OCI-LY1 (cell line): Measurements from ENCODE around the gene STX17.

Source experiments
- H2AFZ ChIP-seq: fragments of 200-600 bp; sonication (generic), shearing (Covaris generic); 2 replicates; pipeline ENCODE4 v1.6.0; 2014; ENCODE audit warnings: antibody characterized with exemption, mild to moderate bottlenecking, low read length
- H3F3A ChIP-seq: fragments of 200-600 bp; sonication (generic), shearing (Covaris generic); 2 replicates; pipeline ENCODE4 v1.6.0; 2014; ENCODE audit warnings: mild to moderate bottlenecking, antibody characterized with exemption, low read length, moderate library complexity; ENCODE audit not compliant: insufficient read depth
- H3K27ac ChIP-seq: fragments of 200-600 bp; sonication (generic); 2 replicates; pipeline ENCODE4 v1.5.1; 2014; ENCODE audit warnings: low read length, mixed run types, mild to moderate bottlenecking, low read depth; ENCODE audit not compliant: poor library complexity, severe bottlenecking
- H3K27me3 ChIP-seq: fragments of 200-600 bp; sonication (generic); 2 replicates; pipeline ENCODE4 v1.6.0; 2014; ENCODE audit warnings: antibody characterized with exemption, mild to moderate bottlenecking, low read length, moderate library complexity; ENCODE audit not compliant: insufficient read depth
- H3K36me3 ChIP-seq: fragments of 200-600 bp; sonication (generic); 2 replicates; pipeline ENCODE4 v1.6.1; 2014; ENCODE audit warnings: mild to moderate bottlenecking, antibody characterized with exemption, low read length, moderate library complexity, mixed read lengths; ENCODE audit not compliant: insufficient read depth
- H3K4me1 ChIP-seq: fragments of 200-600 bp; sonication (generic); 2 replicates; pipeline ENCODE4 v1.5.1; 2014; ENCODE audit warnings: mild to moderate bottlenecking, low read length, moderate library complexity; ENCODE audit not compliant: insufficient read depth, severe bottlenecking
- H3K4me2 ChIP-seq: fragments of 200-600 bp; sonication (generic), shearing (Covaris generic); 2 replicates; pipeline ENCODE4 v1.6.1; 2014; ENCODE audit warnings: low read length
- H3K4me3 ChIP-seq: fragments of 200-600 bp; sonication (generic); 2 replicates; pipeline ENCODE4 v1.5.1; 2014; ENCODE audit warnings: low read length, low read depth, mild to moderate bottlenecking, mixed read lengths; ENCODE audit not compliant: poor library complexity, severe bottlenecking
- H3K79me2 ChIP-seq: fragments of 200-600 bp; shearing (Covaris generic); 2 replicates; pipeline ENCODE4 v1.6.1; 2016; ENCODE audit warnings: mixed run types, low read length, mixed read lengths; ENCODE audit not compliant: insufficient read depth
- H3K9ac ChIP-seq: fragments of 200-600 bp; sonication (generic), shearing (Covaris generic); 2 replicates; pipeline ENCODE4 v1.6.1; 2014; ENCODE audit warnings: mild to moderate bottlenecking, low read length, mixed read lengths
- H3K9me2 ChIP-seq: fragments of 200-600 bp; sonication (generic), shearing (Covaris generic); 2 replicates; pipeline ENCODE4 v1.6.1; 2014; ENCODE audit warnings: low read depth, mild to moderate bottlenecking, low read length, mixed read lengths
- H3K9me3 ChIP-seq: fragments of 200-600 bp; shearing (Covaris generic); 2 replicates; pipeline ENCODE4 v1.6.1; 2014; ENCODE audit warnings: low read length, mixed read lengths
- H4K20me1 ChIP-seq: fragments of 200-600 bp; sonication (generic), shearing (Covaris generic); 2 replicates; pipeline ENCODE4 v1.6.0; 2016; ENCODE audit warnings: mild to moderate bottlenecking, low read length; ENCODE audit not compliant: insufficient read depth
- EZH2 ChIP-seq: fragments of 200-600 bp; sonication (generic), shearing (Covaris generic); IDR thresholded peaks from 2 replicates; pipeline ENCODE4 v1.8.0; 2017; ENCODE audit warnings: borderline replicate concordance, mixed run types, mild to moderate bottlenecking, antibody characterized with exemption, low read length, moderate library complexity, mixed read lengths
- TF ChIP-seq, protein P1 (sequence below): fragments of 200-600 bp; sonication (generic), shearing (Covaris generic); IDR thresholded peaks from 2 replicates; pipeline ENCODE4 v1.5.1; 2017; ENCODE audit warnings: mild to moderate bottlenecking, antibody characterized with exemption, low read length, moderate library complexity, mixed read lengths

Gene STX17

DNA sequence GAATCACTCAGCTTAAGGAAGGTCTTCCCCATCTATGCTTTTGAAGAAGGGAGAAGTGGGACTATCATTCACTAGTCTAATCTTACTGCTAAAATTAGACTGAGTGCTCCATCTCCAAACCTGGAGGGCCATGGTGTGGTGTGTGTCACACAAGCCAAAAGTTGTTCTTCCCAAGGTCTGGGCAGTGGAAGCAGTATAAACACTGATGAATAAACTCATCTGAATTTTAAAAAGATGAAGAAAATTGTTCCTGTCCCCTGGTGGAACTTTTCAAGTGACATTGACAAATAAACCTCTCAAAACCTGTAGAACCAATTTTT, 16.2 kb downstream of the STX17 start:
- H3K4me2 ChIP-seq: no peak overlapping the region
- no peaks in the 10 kb centered on the region for H3K79me2 ChIP-seq
- no peaks in the 10 kb centered on the region for H3K27me3 ChIP-seq
- H3F3A ChIP-seq: no peaks in the 10 kb centered on the region
- H3K36me3 ChIP-seq: peaks cover 63% of the 10 kb centered on the region
- no peaks in the 10 kb centered on the region for H4K20me1 ChIP-seq
- no peak overlapping the region for H2AFZ ChIP-seq
- H3K27ac ChIP-seq: no peak overlapping the region
- no peak for TF ChIP-seq EZH2
- TF ChIP-seq, protein P1, sequence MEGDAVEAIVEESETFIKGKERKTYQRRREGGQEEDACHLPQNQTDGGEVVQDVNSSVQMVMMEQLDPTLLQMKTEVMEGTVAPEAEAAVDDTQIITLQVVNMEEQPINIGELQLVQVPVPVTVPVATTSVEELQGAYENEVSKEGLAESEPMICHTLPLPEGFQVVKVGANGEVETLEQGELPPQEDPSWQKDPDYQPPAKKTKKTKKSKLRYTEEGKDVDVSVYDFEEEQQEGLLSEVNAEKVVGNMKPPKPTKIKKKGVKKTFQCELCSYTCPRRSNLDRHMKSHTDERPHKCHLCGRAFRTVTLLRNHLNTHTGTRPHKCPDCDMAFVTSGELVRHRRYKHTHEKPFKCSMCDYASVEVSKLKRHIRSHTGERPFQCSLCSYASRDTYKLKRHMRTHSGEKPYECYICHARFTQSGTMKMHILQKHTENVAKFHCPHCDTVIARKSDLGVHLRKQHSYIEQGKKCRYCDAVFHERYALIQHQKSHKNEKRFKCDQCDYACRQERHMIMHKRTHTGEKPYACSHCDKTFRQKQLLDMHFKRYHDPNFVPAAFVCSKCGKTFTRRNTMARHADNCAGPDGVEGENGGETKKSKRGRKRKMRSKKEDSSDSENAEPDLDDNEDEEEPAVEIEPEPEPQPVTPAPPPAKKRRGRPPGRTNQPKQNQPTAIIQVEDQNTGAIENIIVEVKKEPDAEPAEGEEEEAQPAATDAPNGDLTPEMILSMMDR: no peak
- no peaks in the 10 kb centered on the region for H3K9me2 ChIP-seq
- 0 out of 2 replicates have a peak, but pooled peaks cover 5% of the 10 kb centered on the region for H3K9me3 ChIP-seq
- H3K9ac ChIP-seq: no peak overlapping the region
- no peaks in the 10 kb centered on the region for H3K4me1 ChIP-seq
- H3K4me3 ChIP-seq: no peak overlapping the region

DNA sequence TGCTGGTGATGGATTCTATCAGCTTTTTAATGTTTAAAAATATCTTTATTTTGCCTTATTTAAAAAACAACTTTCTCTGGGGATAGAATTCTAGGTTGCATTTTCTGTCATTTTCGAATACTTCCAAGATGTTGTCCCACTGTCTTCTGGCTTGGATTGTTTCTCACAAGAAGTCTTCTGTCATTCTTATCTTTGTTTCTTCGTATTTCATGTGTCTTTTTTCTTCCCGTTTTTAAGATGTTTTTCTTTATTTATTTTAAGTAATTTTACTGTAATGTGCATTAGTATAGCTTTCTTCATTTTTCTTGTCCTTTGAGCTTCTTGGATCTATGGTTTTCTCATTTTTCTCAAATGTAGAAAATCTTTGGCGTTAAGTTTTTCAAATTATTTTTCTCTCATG, 19.1 kb downstream of the STX17 start:
- H3K4me1 ChIP-seq: no peaks in the 10 kb centered on the region
- H3K36me3 ChIP-seq: peaks cover 38% of the 10 kb centered on the region
- H3K4me2 ChIP-seq: no peak overlapping the region
- H3K27ac ChIP-seq: no peak overlapping the region
- H3K9me2 ChIP-seq: no peaks in the 10 kb centered on the region
- H3K9ac ChIP-seq: no peak overlapping the region
- no peaks in the 10 kb centered on the region for H3F3A ChIP-seq
- no peak overlapping the region for H3K4me3 ChIP-seq
- H3K27me3 ChIP-seq: no peaks in the 10 kb centered on the region
- no peaks in the 10 kb centered on the region for H3K79me2 ChIP-seq
- H3K9me3 ChIP-seq: 0 out of 2 replicates have a peak, but pooled peaks cover 5% of the 10 kb centered on the region
- no peak overlapping the region for H2AFZ ChIP-seq
- no peaks in the 10 kb centered on the region for H4K20me1 ChIP-seq
- TF ChIP-seq, protein P1: no peak
- TF ChIP-seq EZH2: no peak

DNA sequence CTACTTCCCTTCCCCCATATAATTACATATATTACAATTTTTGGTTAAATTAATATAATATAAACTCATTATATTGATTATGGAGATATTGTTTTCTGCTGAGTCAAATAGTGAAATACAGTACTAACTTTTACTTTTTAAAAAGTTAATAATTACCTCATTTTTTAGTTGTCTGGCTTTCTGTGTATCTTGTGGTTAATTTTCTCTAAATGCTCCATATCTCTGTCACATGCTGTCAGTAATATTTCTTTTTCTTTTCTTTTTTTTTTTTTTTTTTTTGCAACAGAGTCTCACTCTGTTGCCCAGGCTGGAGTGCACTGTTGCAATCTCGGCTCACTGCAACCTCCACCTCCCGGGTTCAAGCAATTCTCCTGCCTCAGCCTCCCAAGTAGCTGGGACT, 23.2 kb downstream of the STX17 start:
- H3F3A ChIP-seq: no peaks in the 10 kb centered on the region
- no peaks in the 10 kb centered on the region for H3K4me1 ChIP-seq
- no peaks in the 10 kb centered on the region for H3K27me3 ChIP-seq
- no peaks in the 10 kb centered on the region for H3K9me2 ChIP-seq
- no peak overlapping the region for H3K9ac ChIP-seq
- H4K20me1 ChIP-seq: no peaks in the 10 kb centered on the region
- H2AFZ ChIP-seq: no peak overlapping the region
- 0 out of 2 replicates have a peak, but pooled peaks cover 5% of the 10 kb centered on the region for H3K9me3 ChIP-seq
- H3K79me2 ChIP-seq: no peaks in the 10 kb centered on the region
- no peak overlapping the region for H3K27ac ChIP-seq
- no peak for TF ChIP-seq EZH2
- H3K4me2 ChIP-seq: no peak overlapping the region
- H3K36me3 ChIP-seq: peaks cover 3% of the 10 kb centered on the region
- H3K4me3 ChIP-seq: no peak overlapping the region

DNA sequence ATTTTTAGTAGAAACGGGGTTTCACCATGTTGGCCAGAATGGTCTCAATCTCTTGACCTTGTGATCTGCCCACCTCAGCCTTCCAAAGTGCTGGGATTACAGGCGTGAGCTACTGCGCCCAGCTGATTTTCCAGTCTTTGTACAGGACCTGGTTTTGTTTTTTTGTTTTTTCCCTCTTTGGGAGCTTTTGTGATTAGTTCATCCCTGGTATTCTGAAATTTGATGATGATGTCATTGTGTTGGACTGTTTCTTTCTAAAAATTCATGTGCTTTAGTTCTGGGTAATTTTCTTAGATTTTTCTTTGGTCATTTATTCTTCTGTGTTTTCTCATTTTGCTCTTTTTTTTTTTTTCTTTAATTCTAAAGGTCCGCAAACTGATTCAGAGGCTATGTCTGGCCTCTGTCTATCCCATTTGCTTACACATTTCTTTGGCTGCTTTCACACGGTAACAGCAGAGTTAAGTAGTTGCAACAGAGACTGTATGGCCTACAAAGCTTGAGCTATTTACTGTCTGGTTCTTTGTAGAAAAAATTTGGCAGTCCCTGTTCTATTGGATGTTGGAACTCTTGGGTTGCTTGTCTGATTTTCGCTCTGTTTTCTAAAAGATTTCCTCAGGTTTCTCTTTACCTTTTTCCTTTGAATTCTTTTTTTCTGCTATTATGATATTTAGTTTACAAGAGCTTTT, 24.8 kb downstream of the STX17 start:
- Histone ChIP-seq H3K4me1 (no peaks in the 10 kb centered on the region), H4K20me1 (no peaks in the 10 kb centered on the region), H3F3A (no peaks in the 10 kb centered on the region), H3K9me3 (0 out of 2 replicates have a peak, but pooled peaks cover 5% of the 10 kb centered on the region), H3K4me2 (no peak overlapping the region), H3K36me3 (peaks cover 3% of the 10 kb centered on the region), H3K9me2 (no peaks in the 10 kb centered on the region), H2AFZ (no peak overlapping the region), H3K79me2 (no peaks in the 10 kb centered on the region), H3K9ac (no peak overlapping the region), H3K27me3 (no peaks in the 10 kb centered on the region), H3K4me3 (no peak overlapping the region), H3K27ac (no peak overlapping the region)
- TF ChIP-seq, protein P1: no peak
- no peak for TF ChIP-seq EZH2
